SIG-M5 treated with dmso at 0.1 percent for 504 hours (cell line): Measurements from ENCODE around the gene MDN1.

ENCODE experiments used
- DNase-seq: peaks from one replicate; lab custom pipeline; 2025; ENCODE audit not compliant: unreplicated experiment; lab: John Stamatoyannopoulos, UW

MDN1 gene

GRCh38 chr6:89694428-89694827, 125.2 kb downstream of the MDN1 start:
- no peak for DNase-seq

GRCh38 chr6:89693207-89693606, 126.4 kb downstream of the MDN1 start:
- DNase-seq: no peak

- DNase-seq: no peak
Observed at GRCh38 chr6:89692256-89692655, 127.3 kb downstream of the MDN1 start.

GRCh38 chr6:89690944-89691324, 128.7 kb downstream of the MDN1 start:
- DNase-seq: no peak

GRCh38 chr6:89689732-89690131, 129.9 kb downstream of the MDN1 start:
- peak; percentile 93 for DNase-seq

- DNase-seq: no peak
Observed at GRCh38 chr6:89688328-89688727, 131.3 kb downstream of the MDN1 start.

GRCh38 chr6:89685311-89685710, 134.3 kb downstream of the MDN1 start:
- no peak for DNase-seq

- no peak for DNase-seq
Observed at GRCh38 chr6:89682991-89683390, 136.6 kb downstream of the MDN1 start.

- no peak for DNase-seq
Observed at GRCh38 chr6:89681983-89682564, 137.5 kb downstream of the MDN1 start.

- DNase-seq: no peak
Observed at GRCh38 chr6:89680551-89680950, 139.0 kb downstream of the MDN1 start.

- DNase-seq: no peak
Observed at GRCh38 chr6:89680150-89680549, 139.4 kb downstream of the MDN1 start.

GRCh38 chr6:89679215-89680120, 140.1 kb downstream of the MDN1 start:
- no peak for DNase-seq

- no peak for DNase-seq
Observed at GRCh38 chr6:89678531-89678930, 141.1 kb downstream of the MDN1 start.

GRCh38 chr6:89675949-89676748, 143.4 kb downstream of the MDN1 start:
- DNase-seq: no peak

GRCh38 chr6:89670935-89671565, 148.5 kb downstream of the MDN1 start:
- no peak for DNase-seq

- no peak for DNase-seq
Observed at GRCh38 chr6:89669002-89669401, 150.6 kb downstream of the MDN1 start.

- DNase-seq: no peak
Observed at GRCh38 chr6:89667872-89668556, 151.6 kb downstream of the MDN1 start.

- DNase-seq: no peak
Observed at GRCh38 chr6:89662659-89663223, 156.9 kb downstream of the MDN1 start.

GRCh38 chr6:89661559-89661958, 158.0 kb downstream of the MDN1 start:
- no peak for DNase-seq

- no peak for DNase-seq
Observed at GRCh38 chr6:89660981-89661380, 158.6 kb downstream of the MDN1 start.
